Activated CD8-positive, alpha-beta T cell treated with anti-CD3 and anti-CD28 coated beads for 36 hours (primary cell): ENCODE data around the gene ALG3. TPM values are rescaled to one million over a fixed set of nuclear protein-coding genes. Genes with fewer than 3 reads are reported as not detected.

Experiments used
- ATAC-seq: fragments of 200-7000 bp; cut with Tn5 transposase; one replicate; pipeline ENCODE4 v1.10.0; 2021; ENCODE audit warnings: mild to moderate bottlenecking, moderate library complexity
- CTCF ChIA-PET: fragments of 350-600 bp; sonication (Branson Sonifier 250); formaldehyde crosslinking; loops from one replicate; lab custom pipeline; 2021; ENCODE audit warnings: antibody characterized with exemption; lab: Charles Lee
- POLR2A ChIA-PET: fragments of 350-600 bp; sonication (Branson Sonifier 250); formaldehyde crosslinking; loops from one replicate; lab custom pipeline; 2021; ENCODE audit warnings: antibody characterized with exemption; lab: Charles Lee
- DNase-seq: peaks from one replicate; pipeline ENCODE4 v3.0.0-alpha.2; 2020
- H3K27ac Mint-ChIP-seq: one replicate; pipeline ENCODE4 v1.8.0; 2021; ENCODE audit warnings: mild to moderate bottlenecking, mixed read lengths
- H3K27me3 Mint-ChIP-seq: one replicate; pipeline ENCODE4 v1.8.0; 2021; ENCODE audit warnings: mixed read lengths
- H3K36me3 Mint-ChIP-seq: one replicate; pipeline ENCODE4 v1.8.0; 2021; ENCODE audit warnings: low read depth, mixed read lengths
- H3K4me1 Mint-ChIP-seq: one replicate; pipeline ENCODE4 v1.8.0; 2021; ENCODE audit warnings: low read depth, mixed read lengths
- H3K4me3 Mint-ChIP-seq: one replicate; pipeline ENCODE4 v1.8.0; 2021; ENCODE audit warnings: mild to moderate bottlenecking, moderate library complexity, mixed read lengths
- H3K9me3 Mint-ChIP-seq: one replicate; pipeline ENCODE4 v1.8.0; 2021; ENCODE audit warnings: mixed read lengths
- CTCF ChIP-seq: fragments of 200-600 bp; IDR thresholded peaks from one replicate; pipeline ENCODE4 v1.8.0; 2022; ENCODE audit warnings: antibody characterized with exemption, mild to moderate bottlenecking
- intact Hi-C: fragments of 100-400 bp; cut with micrococcal nuclease; formaldehyde crosslinking; loops from one replicate; pipeline ENCODE4 v1.10.0; 2022
- microRNA-seq: library from miRNA; unstranded; fragments of <30 nt; microRNA quantifications from one replicate; pipeline ENCODE4 v1.2.0, GENCODE V29; 2022; ENCODE audit warnings: borderline microRNAs expressed, borderline replicate concordance
- total RNA-seq, 2 experiments: library from RNA; stranded (reverse); gene quantifications; one replicate each; pipeline ENCODE4 v1.2.3, GENCODE V29; 2021

The ALG3 gene
- total RNA-seq, 2 experiments from 2014 or later = 40.0 to 44.5 TPM

- DNase-seq (no peak), ATAC-seq (no peak)
- Mint-ChIP-seq H3K4me1 (peaks cover 14% of the 10 kb centered on the region), H3K27me3 (no peaks in the 10 kb centered on the region), H3K4me3 (no peak overlapping the region), H3K36me3 (peaks cover 41% of the 10 kb centered on the region), H3K27ac (no peak overlapping the region), H3K9me3 (no peaks in the 10 kb centered on the region)
- no peak for TF ChIP-seq CTCF
- intact Hi-C loops = no loop called here
- CTCF ChIA-PET = no interaction called here
- POLR2A ChIA-PET = no interaction called here
These were observed 55.9 kb downstream of the ALG3 start for GRCh38 chr3:184192889-184193288.

Small RNAs within 50 kb of the gene (microRNA-seq; reads per million reads assigned to microRNA genes)
- gene MIR1224 = not detected

Other genes with a start within 250 kb of the ALG3 start
- 10 to 100 TPM; 16.2 to 17.7 TPM for gene ABCC5, start 231.1 kb downstream of the ALG3 start, total RNA-seq
- not detected for gene HTR3D, start 217.2 kb downstream of the ALG3 start, total RNA-seq
- gene HTR3C, start 195.9 kb downstream of the ALG3 start, total RNA-seq = not detected
- not detected for gene HTR3E, start 151.9 kb downstream of the ALG3 start, total RNA-seq
- gene EIF2B5, start 113.6 kb downstream of the ALG3 start, total RNA-seq = 10 to 100 TPM; 59.9 to 64.0 TPM
- 10 to 100 TPM; 21.2 to 25.9 TPM for gene DVL3, start 93.6 kb downstream of the ALG3 start, total RNA-seq
- gene AP2M1, start 74.1 kb downstream of the ALG3 start, total RNA-seq = 100 to 1,000 TPM; 211 to 223 TPM
- gene ABCF3, start 62.8 kb downstream of the ALG3 start, total RNA-seq = 10 to 100 TPM; 61.3 to 68.7 TPM
- not detected for gene VWA5B2, start 19.4 kb downstream of the ALG3 start, total RNA-seq
- gene EEF1AKMT4, start 710 bp upstream of the ALG3 start, total RNA-seq = 1 to 10 TPM; 7.8 to 8.7 TPM
- under 1 TPM; 0.18 to 0.22 TPM for gene CAMK2N2, start 12.6 kb upstream of the ALG3 start, total RNA-seq
- gene ECE2, start 27.1 kb upstream of the ALG3 start, total RNA-seq = not detected
- gene PSMD2, start 50.3 kb upstream of the ALG3 start, total RNA-seq = 100 to 1,000 TPM; 220 to 221 TPM
- gene EIF4G1, start 65.6 kb upstream of the ALG3 start, total RNA-seq = 100 to 1,000 TPM; 429 to 437 TPM
- 1 to 10 TPM; 4.0 to 5.5 TPM for gene FAM131A, start 88.6 kb upstream of the ALG3 start, total RNA-seq
- 1 to 10 TPM; 4.0 to 4.2 TPM for gene CLCN2, start 112.6 kb upstream of the ALG3 start, total RNA-seq
- gene POLR2H, start 112.7 kb upstream of the ALG3 start, total RNA-seq = 100 to 1,000 TPM; 166 to 169 TPM
- gene THPO, start 129.2 kb upstream of the ALG3 start, total RNA-seq = not detected
- gene CHRD, start 131.1 kb upstream of the ALG3 start, total RNA-seq = not detected